ENCODE measurements around the gene CLK3. TPM values are rescaled to one million over a fixed set of nuclear protein-coding genes. Genes with fewer than 3 reads are reported as not detected.

Gene CLK3
- total and polyA plus RNA-seq, 10 of the 15 experiments (the other 5 are each of a cell fraction or from before 2014, with no cell fraction given), result 3.3 to 169 (median 66.2) TPM

GRCh38 chr15:74579001-74579400, 36.6 kb upstream of the CLK3 start:
- H3K27ac ChIP-seq (ENCODE audit: control insufficient read depth, insufficient read depth), result no peak overlapping the region
- intact Hi-C loops (cut with micrococcal nuclease; ENCODE audit: unreplicated experiment) (no loop called here), in situ Hi-C loops (cut with MboI) (no loop called here)
- ATAC-seq (no peak), FAIRE-seq (no peak), DNase-seq (ENCODE audit: low read depth, low spot score) (no peak)
- no peak overlapping the region for H3K4me2 ChIP-seq (ENCODE audit: control insufficient read depth, insufficient read depth)
- TF ChIP-seq MAX (IDR thresholded peaks at IDR 0.05; ENCODE audit: low read depth, low read length) (no peak), RB1 (IDR thresholded peaks at IDR 0.05; ENCODE audit: borderline replicate concordance) (no peak), BACH1 (IDR thresholded peaks at IDR 0.05; ENCODE audit: borderline replicate concordance) (no peak), TAF1 (IDR thresholded peaks at IDR 0.05; ENCODE audit: borderline replicate concordance, low read depth, low read length) (no peak), FOS (IDR thresholded peaks at IDR 0.05; ENCODE audit: borderline replicate concordance, extremely low read depth, insufficient read length) (no peak), ASH2L (IDR thresholded peaks at IDR 0.05; ENCODE audit: borderline replicate concordance, low read depth) (no peak), TCF12 (IDR thresholded peaks at IDR 0.05; ENCODE audit: low read depth, low read length) (no peak), SKIL (IDR thresholded peaks at IDR 0.05; ENCODE audit: low read depth, poor library complexity, severe bottlenecking) (no peak), STAT3 (IDR thresholded peaks at IDR 0.05; ENCODE audit: low read depth, low read length) (no peak), CTCF (IDR thresholded peaks at IDR 0.05 in 2 of 3, conservative IDR thresholded peaks at IDR 0.05 in 1 of 3; ENCODE audit: control insufficient read depth in 2 of 3, extremely low read depth in 1 of 3, insufficient read depth in 1 of 3, low read depth in 3 of 3, low read length in 3 of 3) (no peak), ZNF384 (IDR thresholded peaks at IDR 0.05; ENCODE audit: borderline replicate concordance, low read depth, low read length) (no peak), MTA2 (IDR thresholded peaks at IDR 0.05; ENCODE audit: low read depth) (no peak), BCL11A (IDR thresholded peaks at IDR 0.05; ENCODE audit: low read depth, low read length) (no peak), MYB (IDR thresholded peaks at IDR 0.05; ENCODE audit: borderline replicate concordance, low read depth, low read length) (no peak), POLR2AphosphoS5 (IDR thresholded peaks at IDR 0.05; ENCODE audit: low read length) (no peak)
- TF ChIP-seq, protein P1, sequence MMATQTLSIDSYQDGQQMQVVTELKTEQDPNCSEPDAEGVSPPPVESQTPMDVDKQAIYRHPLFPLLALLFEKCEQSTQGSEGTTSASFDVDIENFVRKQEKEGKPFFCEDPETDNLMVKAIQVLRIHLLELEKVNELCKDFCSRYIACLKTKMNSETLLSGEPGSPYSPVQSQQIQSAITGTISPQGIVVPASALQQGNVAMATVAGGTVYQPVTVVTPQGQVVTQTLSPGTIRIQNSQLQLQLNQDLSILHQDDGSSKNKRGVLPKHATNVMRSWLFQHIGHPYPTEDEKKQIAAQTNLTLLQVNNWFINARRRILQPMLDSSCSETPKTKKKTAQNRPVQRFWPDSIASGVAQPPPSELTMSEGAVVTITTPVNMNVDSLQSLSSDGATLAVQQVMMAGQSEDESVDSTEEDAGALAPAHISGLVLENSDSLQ (IDR thresholded peaks at IDR 0.05), result no peak
- RAD21 ChIA-PET (ENCODE audit: unreplicated experiment), result no interaction called here
- POLR2A ChIA-PET, result no interaction called here
- no peaks in the 10 kb centered on the region for H3K27me3 ChIP-seq (replicated peaks in 1 of 2; ENCODE audit: control insufficient read depth in 2 of 2, insufficient read depth in 2 of 2, low read length in 1 of 2)
- SMC1A ChIA-PET (ENCODE audit: uncharacterized antibody, unreplicated experiment), result interaction anchor here (0.9 kb wide), 1 partner anchor 117 kb away, joined by 3 read pairs; no protein-coding TSS in a partner anchor
- no peak overlapping the region for H3K4me3 ChIP-seq
- peaks cover 31 to 32% of the 10 kb centered on the region in 2 experiments for H3K36me3 ChIP-seq (ENCODE audit: control insufficient read depth in 2 of 2, insufficient read depth in 2 of 2, low read length in 1 of 2)
- peaks cover 3% of the 10 kb centered on the region; the same call in 1 of the 2 replicates for H4K20me1 ChIP-seq (ENCODE audit: control insufficient read depth, insufficient read depth)
- no peaks in the 10 kb centered on the region; the same call in 1 of the 2 replicates for H3K79me2 ChIP-seq (ENCODE audit: control insufficient read depth, insufficient read depth, low read length)
- H3K9ac ChIP-seq (ENCODE audit: control insufficient read depth, insufficient read depth, low read length), result no peak overlapping the region
- H3K9me3 ChIP-seq (replicated peaks; ENCODE audit: control insufficient read depth, insufficient read depth, low read length), result no peaks in the 10 kb centered on the region
- BruUV-seq (replicated peaks), result no TSS peak
- CTCF ChIA-PET, result no interaction called here
- H2AFZ ChIP-seq (ENCODE audit: control insufficient read depth, low read depth, low read length), result no peak overlapping the region
- WGBS (ENCODE audit: insufficient coverage, insufficient replicate concordance, low lambda C conversion rate, missing lambda C conversion rate), result 98% methylated on average over 9 of the region's 9 CpGs
- no peaks in the 10 kb centered on the region for H3K4me1 ChIP-seq (ENCODE audit: control insufficient read depth, insufficient read depth, low read length)
